GM23338 (cell line): ENCODE data around the gene OR10P1. TPM values are rescaled to one million over a fixed set of nuclear protein-coding genes. Genes with fewer than 3 reads are reported as not detected.

ENCODE experiments used
- ATAC-seq: fragments of 200-7000 bp; cut with Tn5 transposase; 3 replicates; pipeline ENCODE4 v1.9.1; 2020
- DNase-seq: peaks from one replicate; pipeline ENCODE4 v3.0.0-alpha.2; 2015; ENCODE audit warnings: low spot score
- H2AFZ ChIP-seq: fragments of 200-600 bp; sonication (generic); 2 replicates; pipeline ENCODE4 v1.8.0; 2016; ENCODE audit warnings: antibody characterized with exemption, mild to moderate bottlenecking, moderate library complexity
- H3F3A ChIP-seq: fragments of 200-600 bp; sonication (generic); replicated peaks from 2 replicates; pipeline ENCODE4 v1.8.0; 2017; ENCODE audit warnings: antibody characterized with exemption, mixed run types, low read depth
- H3K27ac ChIP-seq: fragments of 200-600 bp; sonication (generic); 2 replicates; pipeline ENCODE4 v1.6.1; 2016; ENCODE audit warnings: low read depth
- H3K27me3 ChIP-seq: fragments of 200-600 bp; sonication (generic); 2 replicates; pipeline ENCODE4 v1.8.0; 2016; ENCODE audit warnings: mild to moderate bottlenecking, mixed run types, moderate library complexity; ENCODE audit not compliant: insufficient read depth
- H3K36me3 ChIP-seq: fragments of 200-600 bp; sonication (generic); 2 replicates; pipeline ENCODE4 v1.8.0; 2016; ENCODE audit warnings: mild to moderate bottlenecking; ENCODE audit not compliant: insufficient read depth
- H3K4me1 ChIP-seq: fragments of 200-600 bp; sonication (generic); 2 replicates; pipeline ENCODE4 v1.8.0; 2016; ENCODE audit warnings: mild to moderate bottlenecking, moderate library complexity; ENCODE audit not compliant: insufficient read depth
- H3K4me2 ChIP-seq: fragments of 200-600 bp; sonication (generic); 2 replicates; pipeline ENCODE4 v1.7.1; 2017; ENCODE audit warnings: mixed run types
- H3K4me3 ChIP-seq: fragments of 200-600 bp; sonication (generic); 2 replicates; pipeline ENCODE4 v1.6.1; 2016; ENCODE audit warnings: mixed run types
- H3K79me2 ChIP-seq: fragments of 200-600 bp; sonication (generic); replicated peaks from 2 replicates; pipeline ENCODE4 v1.8.0; 2017; ENCODE audit warnings: mild to moderate bottlenecking; ENCODE audit not compliant: insufficient read depth
- H3K9me2 ChIP-seq: fragments of 200-600 bp; sonication (generic); 2 replicates; pipeline ENCODE4 v1.8.0; 2017; ENCODE audit not compliant: insufficient read depth
- H4K20me1 ChIP-seq: fragments of 200-600 bp; sonication (generic); replicated peaks from 2 replicates; pipeline ENCODE4 v1.8.0; 2017; ENCODE audit warnings: mild to moderate bottlenecking; ENCODE audit not compliant: insufficient read depth
- H3K27ac Mint-ChIP-seq: 2 replicates; pipeline ENCODE4 v1.8.0; 2020; ENCODE audit warnings: inconsistent platforms, mild to moderate bottlenecking, moderate library complexity, mixed read lengths
- H3K27me3 Mint-ChIP-seq: 3 replicates; pipeline ENCODE4 v1.8.0; 2022; ENCODE audit warnings: low read depth, mild to moderate bottlenecking, moderate library complexity, mixed read lengths, inconsistent platforms; ENCODE audit not compliant: insufficient read depth, poor library complexity
- H3K36me3 Mint-ChIP-seq: 3 replicates; pipeline ENCODE4 v1.8.0; 2021; ENCODE audit warnings: low read depth, mild to moderate bottlenecking, inconsistent platforms, moderate library complexity, mixed read lengths
- H3K4me1 Mint-ChIP-seq: 3 replicates; pipeline ENCODE4 v1.8.0; 2020; ENCODE audit warnings: mild to moderate bottlenecking, inconsistent platforms, mixed read lengths
- H3K4me3 Mint-ChIP-seq: 3 replicates; pipeline ENCODE4 v1.8.0; 2021; ENCODE audit warnings: moderate library complexity, mild to moderate bottlenecking, inconsistent platforms, mixed read lengths
- H3K9me3 Mint-ChIP-seq: 3 replicates; pipeline ENCODE4 v1.8.0; 2020; ENCODE audit warnings: moderate library complexity, mild to moderate bottlenecking, inconsistent platforms, mixed read lengths
- CREB1 ChIP-seq: fragments of 250-450 bp; sonication (Bioruptor Pico); IDR thresholded peaks from 2 replicates; pipeline ENCODE4 v1.5.0; 2020; ENCODE audit warnings: low read depth, mild to moderate bottlenecking, moderate library complexity
- ETS1 ChIP-seq: IDR thresholded peaks from 2 replicates; pipeline ENCODE4 v1.6.1; 2016; ENCODE audit warnings: antibody characterized with exemption
- EZH2 ChIP-seq: fragments of 200-600 bp; sonication (generic); IDR thresholded peaks from one replicate; pipeline ENCODE4 v1.8.0; 2017; ENCODE audit warnings: antibody characterized with exemption, mild to moderate bottlenecking, low read depth; ENCODE audit not compliant: unreplicated experiment
- EZH2phosphoT487 ChIP-seq: fragments of 200-600 bp; sonication (generic); IDR thresholded peaks from one replicate; pipeline ENCODE4 v1.8.1; 2018; ENCODE audit warnings: antibody characterized with exemption; ENCODE audit not compliant: unreplicated experiment
- JUNB ChIP-seq: IDR thresholded peaks from one replicate; pipeline ENCODE4 v1.6.1; 2016; ENCODE audit warnings: antibody characterized with exemption; ENCODE audit not compliant: unreplicated experiment
- NANOG ChIP-seq: IDR thresholded peaks from 2 replicates; pipeline ENCODE4 v1.6.1; 2016; ENCODE audit warnings: antibody characterized with exemption, borderline replicate concordance
- POLR2AphosphoS5 ChIP-seq: IDR thresholded peaks from 2 replicates; pipeline ENCODE4 v1.6.1; 2016; ENCODE audit warnings: antibody characterized with exemption, low read depth
- REST ChIP-seq: IDR thresholded peaks from one replicate; pipeline ENCODE4 v1.6.1; 2018; ENCODE audit warnings: antibody characterized with exemption; ENCODE audit not compliant: unreplicated experiment
- STAT1 ChIP-seq: IDR thresholded peaks from one replicate; pipeline ENCODE4 v1.6.1; 2016; ENCODE audit warnings: antibody characterized with exemption; ENCODE audit not compliant: unreplicated experiment
- ZNF114 ChIP-seq: fragments of 250-450 bp; sonication (Bioruptor Pico); IDR thresholded peaks from 2 replicates; pipeline ENCODE4 v1.5.0; 2020; ENCODE audit warnings: mild to moderate bottlenecking, moderate library complexity
- ZNF331 ChIP-seq: fragments of 250-450 bp; sonication (Bioruptor Pico); IDR thresholded peaks from 2 replicates; pipeline ENCODE4 v1.5.0; 2020; ENCODE audit warnings: low read depth, mild to moderate bottlenecking, moderate library complexity
- ZNF462 ChIP-seq: fragments of 250-450 bp; sonication (Bioruptor Pico); IDR thresholded peaks from 2 replicates; pipeline ENCODE4 v1.5.0; 2020; ENCODE audit warnings: mild to moderate bottlenecking, moderate library complexity
- long read RNA-seq: library from polyadenylated mRNA; unstranded; transcript quantifications from one replicate; pipeline ENCODE4 v2.0.0, GENCODE V29; 2020; ENCODE audit not compliant: unreplicated experiment
- polyA plus RNA-seq: library from polyadenylated mRNA; unstranded; fragments of >200 nt; fragmentation: Nextera tagmentation; extraction: Ambion mirVana; gene quantifications from 2 replicates; pipeline ENCODE4 v1.2.1, GENCODE V29; 2016
- total RNA-seq: library from RNA; depleted of rRNA; stranded (reverse); fragments of >200 nt; shearing (Covaris generic); gene quantifications from 2 replicates; pipeline ENCODE4 v1.2.3, GENCODE V29; 2014; rRNA removed
- TF ChIP-seq, protein P1 (sequence below), 2 experiments: fragments of 200-600 bp in 1 of 2; sonication (generic) in 1 of 2; conservative IDR thresholded peaks; 2 replicates each; pipeline versions ENCODE4 v1.5.1 to v1.6.1; 2016 to 2017; ENCODE audit warnings: antibody characterized with exemption in 2 of 2, low read depth in 2 of 2, mild to moderate bottlenecking in 2 of 2, moderate library complexity in 1 of 2

Gene OR10P1
- not detected in 2 replicates for total RNA-seq
- not detected in 2 replicates for polyA plus RNA-seq
- long read RNA-seq: 0 reads

- no peak for TF ChIP-seq EZH2phosphoT487
- no peak for TF ChIP-seq ETS1
- TF ChIP-seq REST: no peak
- TF ChIP-seq, protein P1, sequence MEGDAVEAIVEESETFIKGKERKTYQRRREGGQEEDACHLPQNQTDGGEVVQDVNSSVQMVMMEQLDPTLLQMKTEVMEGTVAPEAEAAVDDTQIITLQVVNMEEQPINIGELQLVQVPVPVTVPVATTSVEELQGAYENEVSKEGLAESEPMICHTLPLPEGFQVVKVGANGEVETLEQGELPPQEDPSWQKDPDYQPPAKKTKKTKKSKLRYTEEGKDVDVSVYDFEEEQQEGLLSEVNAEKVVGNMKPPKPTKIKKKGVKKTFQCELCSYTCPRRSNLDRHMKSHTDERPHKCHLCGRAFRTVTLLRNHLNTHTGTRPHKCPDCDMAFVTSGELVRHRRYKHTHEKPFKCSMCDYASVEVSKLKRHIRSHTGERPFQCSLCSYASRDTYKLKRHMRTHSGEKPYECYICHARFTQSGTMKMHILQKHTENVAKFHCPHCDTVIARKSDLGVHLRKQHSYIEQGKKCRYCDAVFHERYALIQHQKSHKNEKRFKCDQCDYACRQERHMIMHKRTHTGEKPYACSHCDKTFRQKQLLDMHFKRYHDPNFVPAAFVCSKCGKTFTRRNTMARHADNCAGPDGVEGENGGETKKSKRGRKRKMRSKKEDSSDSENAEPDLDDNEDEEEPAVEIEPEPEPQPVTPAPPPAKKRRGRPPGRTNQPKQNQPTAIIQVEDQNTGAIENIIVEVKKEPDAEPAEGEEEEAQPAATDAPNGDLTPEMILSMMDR (conservative IDR thresholded peaks at IDR 0.05; ENCODE audit: low read depth in 2 of 2): no peak
- no peak for TF ChIP-seq STAT1
- TF ChIP-seq JUNB: no peak
- TF ChIP-seq NANOG: no peak
- TF ChIP-seq POLR2AphosphoS5: no peak
- no peak for TF ChIP-seq EZH2
- TF ChIP-seq ZNF331: no peak
- TF ChIP-seq ZNF462 (CRISPR knock-in tag): no peak
- no peak for TF ChIP-seq ZNF114 (CRISPR knock-in tag)
- TF ChIP-seq CREB1 (CRISPR knock-in tag): no peak
- H3K27ac Mint-ChIP-seq: no peak within 1 kb of the TSS
- Histone ChIP-seq H4K20me1 (no peaks in the 10 kb centered on the region), H3K27ac (no peak within 1 kb of the TSS), H3K9me2 (no peaks in the 10 kb centered on the region), H3K36me3 (no peaks in the 10 kb centered on the region), H3K27me3 (no peaks in the 10 kb centered on the region), H3K4me3 (no peak within 1 kb of the TSS), H3K79me2 (no peaks in the 10 kb centered on the region), H2AFZ (no peak within 1 kb of the TSS), H3K4me2 (no peak within 1 kb of the TSS), H3K4me1 (no peaks in the 10 kb centered on the region), H3F3A (no peaks in the 10 kb centered on the region)
- no peaks in the 10 kb centered on the region for H3K4me1 Mint-ChIP-seq
- DNase-seq: no peak
- H3K9me3 Mint-ChIP-seq: no peaks in the 10 kb centered on the region
- no peaks in the 10 kb centered on the region for H3K27me3 Mint-ChIP-seq
- ATAC-seq: no peak
- no peak within 1 kb of the TSS for H3K4me3 Mint-ChIP-seq
- no peaks in the 10 kb centered on the region for H3K36me3 Mint-ChIP-seq
Observed at GRCh38 chr12:55636853-55637252, at the start of gene OR10P1. OR10P1 (plus strand) TSS chr12:55636892; CDS start chr12:55636892, 0 bp downstream.
